Fibroblast of skin of right quadriceps (primary cell): ENCODE data around the gene OTOGL.
A peak's percentile ranks its signal among the peaks of the same experiment; 100 is the strongest.
"Not testable (repeated sequence)": the region's sequence is repeated elsewhere in the genome, so short reads cannot be mapped to it uniquely, and the experiment has no call there.

ENCODE experiments used
- DNase-seq: peaks from one replicate; pipeline ENCODE4 v3.0.0-alpha.2; 2013

The OTOGL gene

GRCh38 chr12:80233926-80234325 is 134.6 kb downstream of the OTOGL start:
- DNase-seq: no peak

- peak; percentile 29 for DNase-seq
These were observed 135.3 kb downstream of the OTOGL start for GRCh38 chr12:80234667-80235066.

GRCh38 chr12:80235944-80236343 is 136.6 kb downstream of the OTOGL start:
- DNase-seq: peak; percentile 21

DNA sequence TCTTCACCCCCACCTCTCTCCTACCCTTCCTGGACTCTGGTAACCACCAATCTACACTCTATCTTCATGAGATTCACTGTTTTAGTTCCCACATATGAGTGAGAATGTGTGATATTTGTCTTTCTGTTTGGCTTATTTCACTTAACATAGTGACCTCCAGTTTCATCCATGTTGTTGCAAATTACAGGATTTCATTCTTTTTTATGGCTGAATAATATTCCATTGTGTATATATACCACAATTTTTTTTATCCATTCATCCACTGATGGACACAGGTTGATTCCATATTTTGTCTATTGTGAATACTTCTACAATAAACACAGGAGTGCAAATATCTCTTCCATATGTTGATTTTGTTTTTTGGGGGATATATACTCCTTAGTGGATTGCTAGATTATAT is 140.5 kb downstream of the OTOGL start:
- DNase-seq: no peak

GRCh38 chr12:80241576-80242273 is 142.4 kb downstream of the OTOGL start:
- peak; percentile 67 for DNase-seq

- DNase-seq: no peak
These were observed 143.0 kb downstream of the OTOGL start for GRCh38 chr12:80242321-80242720.

DNA sequence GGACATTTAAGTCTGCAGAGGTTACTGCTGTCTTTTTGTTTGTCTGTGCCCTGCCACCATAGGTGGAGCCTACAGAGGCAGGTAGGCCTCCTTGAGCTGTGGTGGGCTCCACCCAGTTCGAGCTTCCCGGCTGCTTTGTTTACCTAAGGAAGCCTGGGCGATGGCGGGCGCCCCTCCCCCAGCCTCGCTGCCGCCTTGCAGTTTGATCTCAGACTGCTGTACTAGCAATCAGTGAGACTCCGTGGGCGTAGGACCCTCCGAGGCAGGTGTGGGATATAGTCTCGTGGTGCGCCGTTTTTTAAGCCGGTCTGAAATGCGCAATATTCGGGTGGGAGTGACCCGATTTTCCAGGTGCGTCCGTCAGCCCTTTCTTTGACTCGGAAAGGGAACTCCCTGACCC is 150.2 kb downstream of the OTOGL start:
- not testable (repeated sequence) for DNase-seq

GRCh38 chr12:80257920-80258319 is 158.6 kb downstream of the OTOGL start:
- DNase-seq: no peak

GRCh38 chr12:80260269-80260668 is 160.9 kb downstream of the OTOGL start:
- DNase-seq: no peak

- no peak for DNase-seq
These were observed 162.1 kb downstream of the OTOGL start for GRCh38 chr12:80261403-80261802.

- peak; percentile 45 for DNase-seq
These were observed 163.0 kb downstream of the OTOGL start for GRCh38 chr12:80262346-80262745.

DNA sequence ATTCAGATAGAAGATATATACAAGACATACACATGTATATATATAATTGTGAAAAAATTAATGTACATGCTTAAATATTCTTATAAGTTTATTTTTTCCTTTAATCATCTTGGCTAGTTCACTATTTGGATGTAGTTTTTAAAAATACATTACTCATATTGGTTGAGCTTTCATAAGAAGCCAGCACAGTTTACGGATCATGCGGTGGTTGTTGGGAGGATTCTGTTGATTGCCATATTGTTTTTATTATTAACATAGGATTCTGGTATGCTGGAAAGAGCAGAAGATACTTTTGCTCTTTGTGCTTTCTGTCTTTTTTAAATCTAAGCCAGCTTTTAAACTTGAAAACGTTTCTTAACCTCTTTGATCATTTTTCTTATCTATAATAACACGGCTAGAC is 163.4 kb downstream of the OTOGL start:
- no peak for DNase-seq

GRCh38 chr12:80264386-80264785 is 165.0 kb downstream of the OTOGL start:
- DNase-seq: peak; percentile 44

DNA sequence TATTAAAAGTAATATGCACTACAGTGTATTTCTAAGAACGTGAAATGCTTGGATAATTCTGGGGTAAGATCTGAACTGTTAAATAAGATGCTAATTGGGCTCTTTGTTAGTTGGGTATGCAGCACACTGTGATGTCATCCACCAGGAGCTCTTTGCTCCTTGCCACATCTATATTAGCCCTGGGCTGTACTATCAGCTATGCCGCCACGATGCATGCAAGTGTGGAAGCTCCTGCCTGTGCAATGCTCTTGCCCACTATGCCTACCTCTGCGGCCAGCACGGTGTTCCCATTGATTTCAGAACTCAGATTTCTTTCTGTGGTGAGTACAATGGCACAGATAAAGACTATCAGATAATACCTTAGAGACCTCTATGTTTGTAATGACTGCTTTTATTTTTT is 165.6 kb downstream of the OTOGL start:
- DNase-seq: no peak

GRCh38 chr12:80268924-80269749 is 169.8 kb downstream of the OTOGL start:
- peak; percentile 93 for DNase-seq

DNA sequence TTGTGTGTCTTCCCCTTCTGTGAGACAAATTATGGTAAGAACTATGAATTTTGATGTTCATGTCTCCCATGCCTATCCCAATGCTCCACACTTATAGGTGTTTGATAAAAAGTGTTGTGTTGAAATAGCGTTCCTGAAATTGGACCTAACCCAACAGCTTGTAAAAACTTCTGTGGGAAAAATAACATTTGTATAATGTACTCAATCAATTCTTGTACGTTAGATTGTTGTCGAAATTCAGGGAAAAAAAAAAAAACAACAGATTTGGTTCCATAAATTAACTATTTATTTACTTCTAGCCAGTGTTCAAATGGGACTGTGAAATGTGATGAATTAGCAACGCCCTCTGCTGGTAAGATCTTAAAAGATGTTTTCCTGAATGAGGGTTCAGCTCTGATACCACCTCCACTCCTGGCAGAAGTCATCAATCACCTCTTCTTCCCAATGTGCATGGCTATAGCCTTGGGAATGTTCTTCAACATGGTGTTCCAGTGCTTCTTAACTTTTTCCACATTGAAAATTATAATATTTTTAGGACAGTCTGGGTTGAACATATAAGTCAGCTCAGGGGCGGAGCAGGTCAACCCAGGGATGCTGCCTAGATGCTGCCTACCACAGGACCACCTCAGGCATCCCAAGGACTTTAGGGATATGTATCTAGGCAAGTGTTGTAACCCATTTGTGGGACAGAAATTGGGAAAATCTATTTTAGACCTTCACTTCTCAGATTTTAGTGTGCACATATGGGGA is 170.6 kb downstream of the OTOGL start:
- DNase-seq: peak; percentile 59

GRCh38 chr12:80271780-80272179 is 172.4 kb downstream of the OTOGL start:
- DNase-seq: no peak

GRCh38 chr12:80272387-80272915 is 173.1 kb downstream of the OTOGL start:
- peak; percentile 26 for DNase-seq

DNA sequence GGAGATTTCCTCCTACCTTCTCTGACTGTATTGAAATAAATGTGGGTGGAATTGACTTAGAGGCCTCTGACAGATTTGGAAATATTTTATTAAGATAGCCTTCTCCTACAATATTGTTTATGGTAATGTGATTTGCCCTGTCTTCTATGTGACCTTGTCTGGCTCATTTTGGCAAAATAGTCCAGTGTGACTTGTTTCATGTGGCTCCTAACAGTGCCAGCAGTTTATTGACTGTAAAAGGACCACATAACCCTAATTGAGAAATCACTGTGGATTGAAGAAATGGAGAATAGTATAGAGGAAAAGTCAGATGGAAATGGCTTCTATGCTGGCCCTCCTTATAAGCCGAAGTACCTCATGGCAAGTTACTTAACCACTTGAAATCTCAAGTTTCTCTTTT is 173.8 kb downstream of the OTOGL start:
- DNase-seq: no peak

GRCh38 chr12:80277732-80278131 is 178.4 kb downstream of the OTOGL start:
- DNase-seq: no peak

GRCh38 chr12:80282226-80282625 is 182.9 kb downstream of the OTOGL start:
- DNase-seq: no peak

DNA sequence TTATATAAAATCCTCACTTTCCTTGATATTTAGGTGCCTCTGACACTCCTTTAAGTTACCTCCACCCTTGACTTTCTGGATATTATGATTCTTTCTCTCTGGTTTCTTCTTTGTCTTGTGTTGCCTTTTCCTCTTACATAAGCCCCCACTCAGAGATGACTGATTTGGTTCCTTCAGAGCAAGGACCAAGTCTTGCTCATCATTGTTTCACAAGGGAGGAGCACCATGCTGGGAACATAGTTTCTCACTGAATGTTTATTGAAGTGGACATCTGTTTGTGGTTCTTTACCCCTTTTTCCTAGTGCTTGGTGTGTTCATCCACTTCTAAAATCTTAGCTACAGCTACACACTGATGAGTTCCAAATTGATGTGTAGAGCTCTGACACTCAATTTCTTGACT is 183.4 kb downstream of the OTOGL start:
- no peak for DNase-seq

DNA sequence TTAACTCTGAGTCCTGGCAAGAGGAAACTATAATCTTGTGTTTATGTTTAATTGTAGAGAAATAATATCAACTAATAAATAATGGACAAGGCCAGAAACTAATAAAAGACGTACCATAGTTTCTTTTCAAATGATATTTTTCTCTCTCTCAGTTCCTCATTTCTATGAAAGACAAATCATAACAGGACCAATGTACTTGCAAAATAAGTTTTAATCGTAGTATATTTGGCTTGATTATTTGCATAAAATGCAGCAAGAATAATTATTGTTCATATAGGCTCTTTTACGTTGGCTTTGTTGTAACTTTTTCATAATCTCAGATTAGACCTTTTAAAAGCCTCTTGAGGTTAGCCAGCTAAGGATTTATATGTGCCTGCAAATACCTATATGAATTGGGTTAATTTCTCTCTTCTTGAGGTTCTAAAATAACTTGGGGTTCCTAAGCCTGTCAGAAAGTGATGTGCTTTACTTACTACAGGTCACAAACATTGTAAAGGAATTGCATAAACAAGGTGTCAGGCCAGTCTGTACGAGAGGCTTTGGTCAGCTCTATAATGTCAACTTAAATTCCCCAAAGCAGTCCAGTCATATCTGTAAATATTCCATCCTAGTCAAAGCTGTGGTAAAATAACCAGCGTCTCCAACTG is 191.9 kb downstream of the OTOGL start:
- DNase-seq: no peak
